Mesothelial cell of epicardium (in vitro differentiated cells): ENCODE measurements around the gene PILRB. TPM values are rescaled to one million over a fixed set of nuclear protein-coding genes. Genes with fewer than 3 reads are reported as not detected.

ENCODE experiments used
- DNase-seq, 2 experiments: peaks; one replicate each; pipeline ENCODE4 v3.0.0; 2021; ENCODE audit warnings: low spot score in 2 of 2; ENCODE audit not compliant: unreplicated experiment in 2 of 2
- H3K27ac Mint-ChIP-seq: 2 replicates; pipeline ENCODE4 v1.8.0; 2021; ENCODE audit warnings: mixed read lengths
- H3K27me3 Mint-ChIP-seq: 2 replicates; pipeline ENCODE4 v1.8.0; 2021; ENCODE audit warnings: low read depth, mixed read lengths
- H3K36me3 Mint-ChIP-seq: 2 replicates; pipeline ENCODE4 v1.8.0; 2021; ENCODE audit warnings: mixed read lengths
- H3K4me1 Mint-ChIP-seq: 2 replicates; pipeline ENCODE4 v1.8.0; 2021; ENCODE audit warnings: mixed read lengths
- H3K4me3 Mint-ChIP-seq: 2 replicates; pipeline ENCODE4 v1.8.0; 2021; ENCODE audit warnings: mild to moderate bottlenecking, moderate library complexity, mixed read lengths
- H3K9me3 Mint-ChIP-seq: 2 replicates; pipeline ENCODE4 v1.8.0; 2021; ENCODE audit warnings: mixed read lengths
- CTCF ChIP-seq: fragments of 200-600 bp; sonication (generic); IDR thresholded peaks from one replicate; pipeline ENCODE4 v1.5.0; 2021; ENCODE audit warnings: antibody characterized with exemption; ENCODE audit not compliant: unreplicated experiment
- total RNA-seq: library from RNA; stranded (reverse); gene quantifications from 3 replicates; pipeline ENCODE4 v1.2.1, GENCODE V29; 2021

PILRB gene
- total RNA-seq, 1 donor from 2014 or later: 56.3 TPM

GRCh38 chr7:100366411-100367250, 8.7 kb downstream of the PILRB start:
- no peaks in the 10 kb centered on the region for H3K27me3 Mint-ChIP-seq
- H3K4me3 Mint-ChIP-seq: no peak overlapping the region
- H3K27ac Mint-ChIP-seq: peak overlapping the region; percentile 25
- no peaks in the 10 kb centered on the region for H3K9me3 Mint-ChIP-seq
- DNase-seq: no peak
- no peak for TF ChIP-seq CTCF
- H3K4me1 Mint-ChIP-seq: peaks cover 6% of the 10 kb centered on the region
- peaks cover 37% of the 10 kb centered on the region for H3K36me3 Mint-ChIP-seq

- no peak overlapping the region for H3K4me3 Mint-ChIP-seq
Measured at GRCh38 chr7:100367251-100367620, 9.3 kb downstream of the PILRB start.

GRCh38 chr7:100367676-100368613, 10.0 kb downstream of the PILRB start:
- no peak for DNase-seq
- no peak overlapping the region for H3K4me3 Mint-ChIP-seq
- no peak for TF ChIP-seq CTCF
- peaks cover 28% of the 10 kb centered on the region for H3K36me3 Mint-ChIP-seq
- H3K9me3 Mint-ChIP-seq: no peaks in the 10 kb centered on the region
- H3K27ac Mint-ChIP-seq: no peak overlapping the region
- peaks cover 6% of the 10 kb centered on the region for H3K4me1 Mint-ChIP-seq
- no peaks in the 10 kb centered on the region for H3K27me3 Mint-ChIP-seq

More at GRCh38 chr7:100367251-100367620, 9.3 kb downstream of the PILRB start:
- Mint-ChIP-seq H3K27me3 (no peaks in the 10 kb centered on the region), H3K9me3 (no peaks in the 10 kb centered on the region), H3K36me3 (peaks cover 33% of the 10 kb centered on the region), H3K27ac (no peak overlapping the region), H3K4me1 (peaks cover 6% of the 10 kb centered on the region)
- TF ChIP-seq CTCF: no peak
- no peak for DNase-seq

- no peaks in the 10 kb centered on the region for H3K27me3 Mint-ChIP-seq
- no peak overlapping the region for H3K4me3 Mint-ChIP-seq
- no peak for TF ChIP-seq CTCF
- no peaks in the 10 kb centered on the region for H3K9me3 Mint-ChIP-seq
- no peak for DNase-seq
- H3K27ac Mint-ChIP-seq: no peak overlapping the region
- peaks cover 17% of the 10 kb centered on the region for H3K36me3 Mint-ChIP-seq
- H3K4me1 Mint-ChIP-seq: peaks cover 6% of the 10 kb centered on the region
Measured at GRCh38 chr7:100369105-100369504, 11.2 kb downstream of the PILRB start.

- Mint-ChIP-seq H3K27ac (no peak overlapping the region), H3K27me3 (no peaks in the 10 kb centered on the region), H3K36me3 (peaks cover 10% of the 10 kb centered on the region), H3K9me3 (no peaks in the 10 kb centered on the region), H3K4me1 (peaks cover 6% of the 10 kb centered on the region), H3K4me3 (no peak overlapping the region)
- no peak for TF ChIP-seq CTCF
- DNase-seq: no peak
Measured at GRCh38 chr7:100370303-100370702, 12.4 kb downstream of the PILRB start.
